H1 (cell line): Measurements from ENCODE around the gene KCNQ1. TPM values are rescaled to one million over a fixed set of nuclear protein-coding genes. Genes with fewer than 3 reads are reported as not detected.

Experiments
- polyA plus RNA-seq, 7 experiments: library from polyadenylated mRNA; depleted of rRNA in 3 of 7; stranded (reverse) in 5 of 7; unstranded in 2 of 7; fragments of >200 nt in 5 of 7; fragments of 200-250 nt in 2 of 7; gene quantifications; 1 replicate in 5 of 7; 2 replicates in 1 of 7; 4 replicates in 1 of 7; pipeline versions ENCODE4 v1.2.1 to v1.2.3, GENCODE V29; 2011 to 2013; ENCODE audit warnings: missing spikeins in 2 of 7, mixed read lengths in 2 of 7
- total RNA-seq: library from RNA; stranded (reverse); fragmentation: NEBNext Ultra II Directional; extraction: Animal tissue kit (Norgen Biotek cat#: 25700); gene quantifications from 2 replicates; pipeline ENCODE4 v1.2.1, GENCODE V29; 2021
- TF ChIP-seq, protein P1 (sequence below), 3 experiments: IDR thresholded peaks; 1 replicate in 2 of 3; 2 replicates in 1 of 3; pipeline versions ENCODE4 v1.5.1 to v1.6.1; 2011; ENCODE audit warnings: low read length in 3 of 3, mild to moderate bottlenecking in 3 of 3, inconsistent platforms in 2 of 3, low read depth in 1 of 3, moderate library complexity in 1 of 3; ENCODE audit not compliant: insufficient read depth in 1 of 3; ENCODE audit errors: control extremely low read depth in 1 of 3

Gene KCNQ1
- total and polyA plus RNA-seq, 2 of the 8 experiments (the other 6 are each of a cell fraction or from before 2014, with no cell fraction given), result 1.9 to 2.0 TPM

DNA sequence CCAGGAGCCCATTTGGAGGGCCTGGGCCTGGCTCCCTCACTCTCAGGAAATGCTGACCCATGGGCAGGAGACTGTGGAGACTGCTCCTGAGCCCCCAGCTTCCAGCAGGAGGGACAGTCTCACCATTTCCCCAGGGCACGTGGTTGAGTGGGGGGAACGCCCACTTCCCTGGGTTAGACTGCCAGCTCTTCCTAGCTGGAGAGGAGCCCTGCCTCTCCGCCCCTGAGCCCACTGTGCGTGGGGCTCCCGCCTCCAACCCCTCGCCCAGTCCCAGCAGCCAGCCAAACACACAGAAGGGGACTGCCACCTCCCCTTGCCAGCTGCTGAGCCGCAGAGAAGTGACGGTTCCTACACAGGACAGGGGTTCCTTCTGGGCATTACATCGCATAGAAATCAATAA, 403.7 kb downstream of the KCNQ1 start (continued):
- TF ChIP-seq, protein P1, sequence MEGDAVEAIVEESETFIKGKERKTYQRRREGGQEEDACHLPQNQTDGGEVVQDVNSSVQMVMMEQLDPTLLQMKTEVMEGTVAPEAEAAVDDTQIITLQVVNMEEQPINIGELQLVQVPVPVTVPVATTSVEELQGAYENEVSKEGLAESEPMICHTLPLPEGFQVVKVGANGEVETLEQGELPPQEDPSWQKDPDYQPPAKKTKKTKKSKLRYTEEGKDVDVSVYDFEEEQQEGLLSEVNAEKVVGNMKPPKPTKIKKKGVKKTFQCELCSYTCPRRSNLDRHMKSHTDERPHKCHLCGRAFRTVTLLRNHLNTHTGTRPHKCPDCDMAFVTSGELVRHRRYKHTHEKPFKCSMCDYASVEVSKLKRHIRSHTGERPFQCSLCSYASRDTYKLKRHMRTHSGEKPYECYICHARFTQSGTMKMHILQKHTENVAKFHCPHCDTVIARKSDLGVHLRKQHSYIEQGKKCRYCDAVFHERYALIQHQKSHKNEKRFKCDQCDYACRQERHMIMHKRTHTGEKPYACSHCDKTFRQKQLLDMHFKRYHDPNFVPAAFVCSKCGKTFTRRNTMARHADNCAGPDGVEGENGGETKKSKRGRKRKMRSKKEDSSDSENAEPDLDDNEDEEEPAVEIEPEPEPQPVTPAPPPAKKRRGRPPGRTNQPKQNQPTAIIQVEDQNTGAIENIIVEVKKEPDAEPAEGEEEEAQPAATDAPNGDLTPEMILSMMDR (IDR thresholded peaks at IDR 0.05; ENCODE audit: control extremely low read depth in 1 of 3, insufficient read depth in 1 of 3, low read depth in 1 of 3, low read length in 3 of 3), result no peak
